Upper lobe of right lung (tissue), 1 donor: ENCODE results near the gene SLC15A2. TPM values are rescaled to one million over a fixed set of nuclear protein-coding genes. Genes with fewer than 3 reads are reported as not detected.

ENCODE experiments used
- ATAC-seq: fragments of 200-7000 bp; cut with Tn5 transposase; one replicate; pipeline ENCODE4 v1.9.1; 2020; ENCODE audit warnings: mild to moderate bottlenecking, moderate library complexity
- DNase-seq: peaks from one replicate; pipeline ENCODE4 v3.0.0-alpha.2; 2020
- H3K27ac ChIP-seq: fragments of 200-600 bp; one replicate; pipeline ENCODE4 v1.8.0; 2022
- H3K27me3 ChIP-seq: fragments of 200-600 bp; one replicate; pipeline ENCODE4 v1.8.0; 2022; ENCODE audit warnings: mild to moderate bottlenecking
- H3K36me3 ChIP-seq: fragments of 200-600 bp; one replicate; pipeline ENCODE4 v1.8.0; 2022
- H3K4me1 ChIP-seq: fragments of 200-600 bp; one replicate; pipeline ENCODE4 v1.8.0; 2022
- H3K4me3 ChIP-seq: fragments of 200-600 bp; one replicate; pipeline ENCODE4 v1.8.0; 2022; ENCODE audit warnings: mild to moderate bottlenecking
- H3K9me3 ChIP-seq: fragments of 200-600 bp; one replicate; pipeline ENCODE4 v1.8.0; 2022
- CTCF ChIP-seq: fragments of 200-600 bp; IDR thresholded peaks from one replicate; pipeline ENCODE4 v1.8.0; 2022; ENCODE audit warnings: antibody characterized with exemption
- intact Hi-C: fragments of 100-400 bp; cut with DNase I; formaldehyde crosslinking; loops from one replicate; pipeline ENCODE4 v1.11.0; 2022
- total RNA-seq: library from RNA; stranded (reverse); fragmentation: NEBNext Ultra II Directional; extraction: Animal tissue kit (Norgen Biotek cat#: 25700); gene quantifications from one replicate; pipeline ENCODE4 v1.2.1, GENCODE V29; 2021
- donor health status: DM: no; HTN: yes; CAD: no; lungs with severe emphysema.

The SLC15A2 gene
- total RNA-seq, 1 donor from 2014 or later, result 63.6 TPM

- intact Hi-C loops, result no loop called here
- H3K4me3 ChIP-seq, result no peak overlapping the region
- DNase-seq (no peak), ATAC-seq (no peak)
- peaks cover 4% of the 10 kb centered on the region for H3K36me3 ChIP-seq
- H3K9me3 ChIP-seq, result no peaks in the 10 kb centered on the region
- TF ChIP-seq CTCF, result no peak
- H3K27me3 ChIP-seq, result no peaks in the 10 kb centered on the region
- H3K4me1 ChIP-seq, result no peaks in the 10 kb centered on the region
- H3K27ac ChIP-seq, result no peak overlapping the region
These were observed 19.2 kb downstream of the SLC15A2 start for GRCh38 chr3:121913305-121913990.

- no peak for DNase-seq
- no peak overlapping the region for H3K4me3 ChIP-seq
- ATAC-seq, result no peak
- H3K9me3 ChIP-seq, result no peaks in the 10 kb centered on the region
- intact Hi-C loops, result no loop called here
- TF ChIP-seq CTCF, result no peak
- no peaks in the 10 kb centered on the region for H3K4me1 ChIP-seq
- H3K27ac ChIP-seq, result no peak overlapping the region
- H3K27me3 ChIP-seq, result no peaks in the 10 kb centered on the region
- H3K36me3 ChIP-seq, result peaks cover 4% of the 10 kb centered on the region
These were observed 20.1 kb downstream of the SLC15A2 start for GRCh38 chr3:121914081-121914998.

GRCh38 chr3:121916189-121916588, 22.0 kb downstream of the SLC15A2 start:
- Histone ChIP-seq H3K27me3 (no peaks in the 10 kb centered on the region), H3K27ac (no peak overlapping the region), H3K9me3 (no peaks in the 10 kb centered on the region), H3K4me1 (no peaks in the 10 kb centered on the region), H3K36me3 (peaks cover 4% of the 10 kb centered on the region), H3K4me3 (no peak overlapping the region)
- intact Hi-C loops, result no loop called here
- no peak for DNase-seq
- no peak for ATAC-seq
- no peak for TF ChIP-seq CTCF

- TF ChIP-seq CTCF, result no peak
- H3K4me1 ChIP-seq, result no peaks in the 10 kb centered on the region
- ATAC-seq (no peak), DNase-seq (no peak)
- H3K4me3 ChIP-seq, result no peak overlapping the region
- H3K9me3 ChIP-seq, result no peaks in the 10 kb centered on the region
- peaks cover 16% of the 10 kb centered on the region for H3K36me3 ChIP-seq
- H3K27ac ChIP-seq, result no peak overlapping the region
- intact Hi-C loops, result no loop called here
- no peaks in the 10 kb centered on the region for H3K27me3 ChIP-seq
These were observed 24.7 kb downstream of the SLC15A2 start for GRCh38 chr3:121918779-121919483.

GRCh38 chr3:121924734-121925133, 30.5 kb downstream of the SLC15A2 start:
- H3K27ac ChIP-seq, result no peak overlapping the region
- H3K9me3 ChIP-seq, result no peaks in the 10 kb centered on the region
- no peak for TF ChIP-seq CTCF
- no peak for ATAC-seq
- no peak overlapping the region for H3K4me3 ChIP-seq
- no peak for DNase-seq
- H3K4me1 ChIP-seq, result no peaks in the 10 kb centered on the region
- H3K36me3 ChIP-seq, result peaks cover 22% of the 10 kb centered on the region
- intact Hi-C loops, result no loop called here
- no peaks in the 10 kb centered on the region for H3K27me3 ChIP-seq
